Fibroblast of skin of left biceps (primary cell): ENCODE measurements around the gene SLC38A8.

Experiments
- DNase-seq, 2 experiments: peaks; one replicate each; pipeline ENCODE4 v3.0.0-alpha.2; 2013; ENCODE audit warnings: low read depth in 2 of 2

The SLC38A8 gene

GRCh38 chr16:84032458-84033178 lies 10.0 kb downstream of the SLC38A8 start:
- DNase-seq: no peak

- DNase-seq: no peak
Measured at GRCh38 chr16:84031556-84031955, 11.0 kb downstream of the SLC38A8 start.

GRCh38 chr16:84029297-84030047 lies 13.1 kb downstream of the SLC38A8 start:
- no peak for DNase-seq

GRCh38 chr16:84027625-84028024 lies 15.0 kb downstream of the SLC38A8 start:
- no peak for DNase-seq

GRCh38 chr16:84026606-84027005 lies 16.0 kb downstream of the SLC38A8 start:
- DNase-seq: no peak

- DNase-seq: no peak
Measured at GRCh38 chr16:84024854-84025253, 17.7 kb downstream of the SLC38A8 start.

- DNase-seq: no peak
Measured at GRCh38 chr16:84022644-84023043, 20.0 kb downstream of the SLC38A8 start.

- DNase-seq: no peak
Measured at GRCh38 chr16:84021488-84021887, 21.1 kb downstream of the SLC38A8 start.

- DNase-seq: no peak
Measured at GRCh38 chr16:84020353-84020752, 22.2 kb downstream of the SLC38A8 start.

- no peak for DNase-seq
Measured at GRCh38 chr16:84018710-84019109, 23.9 kb downstream of the SLC38A8 start.

- no peak for DNase-seq
Measured at GRCh38 chr16:84016477-84016876, 26.1 kb downstream of the SLC38A8 start.

GRCh38 chr16:84015399-84015798 lies 27.2 kb downstream of the SLC38A8 start:
- no peak for DNase-seq

GRCh38 chr16:84014570-84015327 lies 27.8 kb downstream of the SLC38A8 start:
- DNase-seq: no peak

- no peak for DNase-seq
Measured at GRCh38 chr16:84013787-84014569, 28.6 kb downstream of the SLC38A8 start.

- no peak for DNase-seq
Measured at GRCh38 chr16:84009282-84009681, 33.3 kb downstream of the SLC38A8 start.

- DNase-seq: no peak
Measured at GRCh38 chr16:84007965-84008364, 34.6 kb downstream of the SLC38A8 start.

- no peak for DNase-seq
Measured at GRCh38 chr16:84007520-84007919, 35.1 kb downstream of the SLC38A8 start.

GRCh38 chr16:84005391-84005790 lies 37.2 kb downstream of the SLC38A8 start:
- DNase-seq: no peak

GRCh38 chr16:84004442-84004841 lies 38.2 kb downstream of the SLC38A8 start:
- DNase-seq: no peak

- DNase-seq: no peak
Measured at GRCh38 chr16:84003038-84003437, 39.6 kb downstream of the SLC38A8 start.

GRCh38 chr16:84001726-84002125 lies 40.9 kb downstream of the SLC38A8 start:
- no peak for DNase-seq
